Activated T-cell treated with anti-CD3 and anti-CD28 coated beads, Interleukin-2, amount 50 U/mL, for 24 hours (primary cell): Measurements from ENCODE around the gene RELT.
A peak's percentile ranks its signal among the peaks of the same experiment; 100 is the strongest.

ENCODE experiments used
- DNase-seq: peaks from one replicate; pipeline ENCODE4 v3.0.0-alpha.2; 2020
- H3K27ac Mint-ChIP-seq: 2 replicates; pipeline ENCODE4 v1.8.0; 2020; ENCODE audit warnings: mild to moderate bottlenecking, mixed read lengths
- H3K27me3 Mint-ChIP-seq: 2 replicates; pipeline ENCODE4 v1.8.0; 2020; ENCODE audit warnings: mixed read lengths
- H3K36me3 Mint-ChIP-seq: 2 replicates; pipeline ENCODE4 v1.8.0; 2020; ENCODE audit warnings: low read depth, mixed read lengths
- H3K4me1 Mint-ChIP-seq: 2 replicates; pipeline ENCODE4 v1.8.0; 2020; ENCODE audit warnings: low read depth, mixed read lengths
- H3K4me3 Mint-ChIP-seq: 2 replicates; pipeline ENCODE4 v1.8.0; 2020; ENCODE audit warnings: mild to moderate bottlenecking, moderate library complexity, mixed read lengths
- H3K9me3 Mint-ChIP-seq: 2 replicates; pipeline ENCODE4 v1.8.0; 2020; ENCODE audit warnings: mixed read lengths

The RELT gene

GRCh38 chr11:73342633-73343032, 33.6 kb upstream of the RELT start:
- Mint-ChIP-seq H3K36me3 (no peaks in the 10 kb centered on the region), H3K27me3 (peaks cover 2% of the 10 kb centered on the region), H3K27ac (no peak overlapping the region), H3K4me1 (no peaks in the 10 kb centered on the region), H3K9me3 (no peaks in the 10 kb centered on the region), H3K4me3 (no peak overlapping the region)
- no peak for DNase-seq

DNA sequence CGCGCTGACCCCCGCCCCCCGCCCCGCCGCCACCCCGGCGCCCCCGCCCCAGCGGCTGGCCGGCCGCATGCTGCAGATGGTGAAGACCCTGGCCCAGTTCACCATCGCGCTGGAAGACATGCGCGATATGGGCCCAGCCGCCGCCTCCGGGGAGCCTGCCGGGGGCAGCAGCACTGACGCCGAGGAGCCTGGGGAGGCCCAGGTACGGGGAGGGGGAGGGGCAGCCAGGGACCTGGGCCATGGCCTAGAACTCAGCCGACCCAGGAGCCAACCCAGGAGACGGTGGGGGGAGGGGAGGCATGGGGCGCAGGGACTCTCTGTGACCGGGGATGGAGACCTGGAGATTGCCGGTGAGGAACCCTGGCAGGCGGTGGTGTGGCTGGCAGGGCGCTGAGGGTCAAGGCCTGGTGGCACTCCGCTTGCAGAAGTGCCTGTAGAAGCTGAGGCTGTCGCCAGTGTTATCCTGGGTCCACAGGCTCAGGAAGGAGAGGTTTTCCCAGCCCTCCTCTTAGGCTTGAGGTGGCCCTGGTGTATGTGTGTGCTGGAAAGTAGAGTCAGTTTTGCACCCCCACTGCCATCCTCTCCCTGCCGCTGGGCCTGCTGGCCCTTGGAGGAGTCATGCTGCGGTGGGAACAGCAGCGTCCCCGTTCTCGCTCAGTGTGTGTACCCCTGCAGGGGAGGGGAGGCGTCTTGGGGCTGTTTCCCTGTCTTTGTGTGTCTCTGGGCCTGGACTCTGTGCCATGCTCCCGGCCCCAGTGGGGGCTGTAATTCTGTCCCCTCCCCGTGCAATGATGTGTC, 32.9 kb upstream of the RELT start:
- Mint-ChIP-seq H3K4me3 (no peak overlapping the region), H3K36me3 (no peaks in the 10 kb centered on the region), H3K27ac (no peak overlapping the region), H3K4me1 (no peaks in the 10 kb centered on the region), H3K27me3 (peaks cover 2% of the 10 kb centered on the region), H3K9me3 (no peaks in the 10 kb centered on the region)
- no peak for DNase-seq

DNA sequence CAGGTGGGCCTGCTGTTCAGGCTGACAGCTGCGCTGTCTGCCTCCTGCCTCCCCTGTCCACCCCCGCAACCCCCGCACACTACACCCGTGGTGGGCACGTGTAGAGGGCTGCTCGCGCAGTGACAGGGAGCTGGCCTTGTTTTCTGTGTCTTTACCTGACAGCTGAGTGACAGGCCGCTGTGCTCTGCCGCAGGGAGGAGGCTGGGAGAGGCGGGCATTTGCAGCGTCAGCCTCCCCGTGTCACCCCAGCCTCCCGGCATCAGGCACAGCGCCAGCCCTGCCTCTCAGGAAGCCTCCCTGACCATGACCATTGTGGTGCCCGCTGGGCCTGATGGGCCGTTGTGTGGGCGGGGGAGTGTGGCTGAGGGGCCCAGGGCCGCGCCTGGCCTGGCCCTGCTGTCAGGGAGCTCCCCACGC, 32.0 kb upstream of the RELT start:
- Mint-ChIP-seq H3K36me3 (no peaks in the 10 kb centered on the region), H3K27ac (no peak overlapping the region), H3K27me3 (peaks cover 2% of the 10 kb centered on the region), H3K4me3 (no peak overlapping the region), H3K9me3 (no peaks in the 10 kb centered on the region), H3K4me1 (no peaks in the 10 kb centered on the region)
- no peak for DNase-seq

DNA sequence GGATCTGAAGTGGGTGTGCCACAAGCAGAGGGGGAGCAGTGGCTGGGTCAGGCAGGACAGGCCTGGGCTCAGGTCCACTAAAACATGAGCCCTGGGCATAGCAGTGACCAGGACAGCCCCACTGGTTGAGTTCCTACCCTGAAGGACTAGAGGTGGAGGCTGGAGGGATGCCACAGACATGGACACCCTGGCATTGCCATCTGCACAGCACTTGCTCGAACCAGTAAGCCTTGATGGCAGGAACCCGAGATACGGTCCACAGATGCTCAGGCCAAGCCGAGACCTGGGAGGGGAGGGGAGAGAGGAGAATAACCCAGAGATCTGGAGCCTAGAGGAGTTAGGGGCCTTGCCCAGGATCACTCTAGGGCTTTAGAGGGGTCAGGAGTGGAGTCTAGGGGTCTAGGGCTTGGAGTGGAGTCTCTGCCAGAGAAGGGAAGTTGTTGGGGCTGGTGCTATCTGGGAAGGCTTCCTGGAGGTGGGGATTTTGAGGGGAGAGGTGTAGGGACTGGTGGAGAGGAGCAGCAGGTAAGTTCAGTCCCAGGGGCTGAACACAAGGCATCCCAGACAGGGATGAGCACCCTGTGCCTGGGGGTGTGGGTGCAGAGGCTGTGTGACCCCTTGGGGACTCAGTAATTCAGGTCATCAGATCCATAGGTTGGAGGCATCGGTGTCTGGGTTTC, 30.6 kb upstream of the RELT start:
- no peak overlapping the region for H3K27ac Mint-ChIP-seq
- H3K27me3 Mint-ChIP-seq, result peaks cover 2% of the 10 kb centered on the region
- H3K4me1 Mint-ChIP-seq, result no peaks in the 10 kb centered on the region
- H3K36me3 Mint-ChIP-seq, result no peaks in the 10 kb centered on the region
- no peak overlapping the region for H3K4me3 Mint-ChIP-seq
- H3K9me3 Mint-ChIP-seq, result no peaks in the 10 kb centered on the region
- no peak for DNase-seq

DNA sequence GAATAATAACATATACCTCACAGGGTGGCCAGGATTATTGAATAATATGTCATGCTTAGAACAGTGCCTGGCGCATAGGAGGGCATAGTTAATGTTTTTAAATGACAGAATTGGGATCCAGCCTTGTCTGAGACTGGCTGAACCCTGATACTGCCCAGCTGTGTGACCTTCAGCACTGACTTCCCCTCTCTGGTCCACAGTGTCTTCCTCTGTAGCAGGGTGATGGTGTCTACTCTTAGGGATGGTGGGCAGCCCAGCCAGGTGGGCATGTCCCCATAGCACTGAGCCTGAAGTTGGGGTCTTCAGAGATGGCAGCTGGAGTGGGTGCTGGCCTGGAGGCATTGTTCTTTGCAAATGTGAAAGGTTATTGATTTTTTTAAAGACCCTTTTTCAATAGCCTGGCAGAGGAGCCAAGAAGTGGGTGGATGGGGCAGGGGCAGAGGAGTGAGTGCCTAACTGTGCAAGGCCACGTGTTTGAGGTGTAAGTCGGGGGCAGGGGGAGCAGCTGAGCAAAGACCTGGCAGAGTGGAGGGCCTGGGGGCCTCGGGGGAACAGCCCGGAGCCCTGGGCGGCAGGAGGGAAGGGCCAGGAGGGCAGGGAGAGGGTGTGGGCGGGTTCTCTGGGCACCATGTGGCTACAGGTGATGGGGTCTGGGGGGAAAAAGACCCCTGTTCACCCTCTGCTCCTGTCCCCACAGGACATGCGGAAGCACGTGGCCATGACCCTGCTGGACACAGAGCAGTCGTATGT, 29.8 kb upstream of the RELT start:
- no peak for DNase-seq
- no peak overlapping the region for H3K4me3 Mint-ChIP-seq
- H3K4me1 Mint-ChIP-seq, result peaks cover 1% of the 10 kb centered on the region
- peaks cover 2% of the 10 kb centered on the region for H3K27me3 Mint-ChIP-seq
- H3K27ac Mint-ChIP-seq, result no peak overlapping the region
- no peaks in the 10 kb centered on the region for H3K9me3 Mint-ChIP-seq
- H3K36me3 Mint-ChIP-seq, result no peaks in the 10 kb centered on the region

- DNase-seq, result no peak
- H3K4me3 Mint-ChIP-seq, result no peak overlapping the region
- H3K9me3 Mint-ChIP-seq, result no peaks in the 10 kb centered on the region
- H3K4me1 Mint-ChIP-seq, result peaks cover 2% of the 10 kb centered on the region
- no peak overlapping the region for H3K27ac Mint-ChIP-seq
- H3K27me3 Mint-ChIP-seq, result peaks cover 2% of the 10 kb centered on the region
- H3K36me3 Mint-ChIP-seq, result no peaks in the 10 kb centered on the region
Measured at GRCh38 chr11:73347067-73347466, 29.1 kb upstream of the RELT start.

GRCh38 chr11:73348838-73349237, 27.4 kb upstream of the RELT start:
- H3K27me3 Mint-ChIP-seq, result peaks cover 2% of the 10 kb centered on the region
- H3K36me3 Mint-ChIP-seq, result no peaks in the 10 kb centered on the region
- DNase-seq, result no peak
- no peak overlapping the region for H3K27ac Mint-ChIP-seq
- no peaks in the 10 kb centered on the region for H3K9me3 Mint-ChIP-seq
- H3K4me3 Mint-ChIP-seq, result no peak overlapping the region
- H3K4me1 Mint-ChIP-seq, result peaks cover 2% of the 10 kb centered on the region

GRCh38 chr11:73349633-73350032, 26.6 kb upstream of the RELT start:
- H3K27me3 Mint-ChIP-seq, result peaks cover under 1% of the 10 kb centered on the region
- H3K9me3 Mint-ChIP-seq, result no peaks in the 10 kb centered on the region
- H3K4me1 Mint-ChIP-seq, result peaks cover 2% of the 10 kb centered on the region
- no peaks in the 10 kb centered on the region for H3K36me3 Mint-ChIP-seq
- H3K27ac Mint-ChIP-seq, result no peak overlapping the region
- no peak for DNase-seq
- no peak overlapping the region for H3K4me3 Mint-ChIP-seq

DNA sequence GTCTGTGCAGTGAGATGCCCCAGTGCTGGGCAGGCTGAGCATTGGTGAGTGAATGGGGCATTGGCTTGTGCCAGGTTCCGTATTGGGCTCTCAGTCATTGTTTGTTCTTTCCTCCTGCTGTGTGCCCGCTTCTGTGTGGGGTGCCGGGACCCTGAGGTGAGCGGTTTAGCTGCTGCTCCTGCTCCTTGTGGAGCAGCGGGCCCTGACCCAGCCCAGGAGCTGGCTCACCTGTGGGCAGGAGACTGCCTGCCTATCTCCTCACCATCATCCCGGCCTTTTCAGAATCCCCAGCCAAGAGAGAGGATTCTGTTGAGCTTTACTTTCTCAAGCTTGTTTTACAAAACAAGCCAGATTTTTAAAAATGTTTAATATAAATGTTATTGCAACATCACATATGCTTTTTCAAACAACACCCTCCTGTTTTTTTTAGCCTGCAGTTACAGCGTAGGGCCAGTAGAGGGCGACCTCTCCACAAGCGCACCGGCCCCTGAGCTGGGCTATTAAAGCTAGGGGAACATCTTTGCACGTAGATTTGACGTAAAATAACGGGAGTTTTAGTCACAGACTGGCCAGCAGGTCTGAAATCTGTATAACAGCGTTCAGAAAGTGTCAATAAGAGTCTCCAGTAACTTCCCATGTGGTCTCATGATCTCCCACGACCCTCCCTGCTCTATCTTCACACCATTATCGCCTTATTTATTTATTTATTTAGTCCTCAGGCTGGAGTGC, 25.1 kb upstream of the RELT start:
- Mint-ChIP-seq H3K27me3 (no peaks in the 10 kb centered on the region), H3K4me3 (no peak overlapping the region), H3K9me3 (no peaks in the 10 kb centered on the region), H3K4me1 (peaks cover 2% of the 10 kb centered on the region), H3K27ac (no peak overlapping the region), H3K36me3 (no peaks in the 10 kb centered on the region)
- DNase-seq, result peak; percentile 60

- H3K4me1 Mint-ChIP-seq, result peaks cover 2% of the 10 kb centered on the region
- no peak overlapping the region for H3K27ac Mint-ChIP-seq
- no peaks in the 10 kb centered on the region for H3K27me3 Mint-ChIP-seq
- H3K4me3 Mint-ChIP-seq, result no peak overlapping the region
- DNase-seq, result no peak
- no peaks in the 10 kb centered on the region for H3K9me3 Mint-ChIP-seq
- H3K36me3 Mint-ChIP-seq, result no peaks in the 10 kb centered on the region
Measured at GRCh38 chr11:73353422-73353821, 22.8 kb upstream of the RELT start.

DNA sequence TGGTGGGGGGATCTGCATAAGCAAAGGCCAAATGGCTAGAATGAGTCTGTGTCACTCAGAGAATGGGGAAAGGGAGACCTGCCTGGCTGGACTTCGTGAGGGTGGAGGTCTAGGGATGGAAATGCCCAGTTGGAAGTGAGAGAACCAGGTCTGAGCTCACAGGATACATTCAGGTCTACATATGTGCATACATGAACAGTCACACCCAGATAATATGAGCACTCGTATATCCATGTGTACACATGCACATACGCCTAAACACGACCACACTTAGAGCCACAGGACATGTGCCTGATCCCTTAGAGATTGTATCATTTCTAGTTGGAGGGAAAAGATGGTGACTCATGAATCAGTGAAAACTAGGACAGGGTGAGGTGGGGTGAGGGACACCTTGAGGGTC, 21.1 kb upstream of the RELT start:
- H3K36me3 Mint-ChIP-seq, result no peaks in the 10 kb centered on the region
- no peaks in the 10 kb centered on the region for H3K27me3 Mint-ChIP-seq
- H3K27ac Mint-ChIP-seq, result no peak overlapping the region
- peaks cover 2% of the 10 kb centered on the region for H3K4me1 Mint-ChIP-seq
- H3K9me3 Mint-ChIP-seq, result no peaks in the 10 kb centered on the region
- DNase-seq, result no peak
- no peak overlapping the region for H3K4me3 Mint-ChIP-seq

GRCh38 chr11:73356979-73357860, 19.0 kb upstream of the RELT start:
- Mint-ChIP-seq H3K27me3 (no peaks in the 10 kb centered on the region), H3K9me3 (no peaks in the 10 kb centered on the region), H3K36me3 (no peaks in the 10 kb centered on the region), H3K4me3 (no peak overlapping the region), H3K4me1 (no peaks in the 10 kb centered on the region), H3K27ac (no peak overlapping the region)
- DNase-seq, result no peak

- H3K4me3 Mint-ChIP-seq, result no peak overlapping the region
- no peak for DNase-seq
- no peaks in the 10 kb centered on the region for H3K4me1 Mint-ChIP-seq
- no peak overlapping the region for H3K27ac Mint-ChIP-seq
- H3K9me3 Mint-ChIP-seq, result no peaks in the 10 kb centered on the region
- no peaks in the 10 kb centered on the region for H3K27me3 Mint-ChIP-seq
- H3K36me3 Mint-ChIP-seq, result no peaks in the 10 kb centered on the region
Measured at GRCh38 chr11:73358071-73358470, 18.1 kb upstream of the RELT start.

DNA sequence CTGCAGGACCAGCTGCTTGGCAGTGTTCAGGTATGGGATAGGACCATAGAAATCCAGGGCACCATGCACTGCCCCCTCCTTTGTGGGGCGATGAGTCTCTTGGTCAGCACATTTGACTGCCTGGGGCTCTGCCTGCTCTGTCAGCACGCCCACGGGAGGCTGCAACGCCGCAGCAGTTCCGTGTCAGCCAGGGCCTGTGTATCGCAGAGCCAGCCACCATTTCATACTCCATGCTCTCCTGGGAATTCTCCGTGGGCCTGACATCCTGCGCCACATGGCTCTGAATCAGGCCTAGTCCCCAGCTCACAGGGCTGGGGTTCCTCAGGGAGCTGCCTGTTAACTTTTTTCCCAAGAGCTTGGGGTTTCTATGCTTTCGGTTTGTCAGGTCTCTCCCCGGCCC, 16.9 kb upstream of the RELT start:
- Mint-ChIP-seq H3K4me1 (no peaks in the 10 kb centered on the region), H3K27ac (no peak overlapping the region), H3K4me3 (no peak overlapping the region), H3K9me3 (no peaks in the 10 kb centered on the region), H3K27me3 (no peaks in the 10 kb centered on the region), H3K36me3 (no peaks in the 10 kb centered on the region)
- DNase-seq, result no peak
